GM19099 (cell line): ENCODE measurements around the gene PIN1.

Experiments
- POLR2A ChIP-seq: IDR thresholded peaks from 3 replicates; pipeline ENCODE4 v1.6.1; 2011; ENCODE audit warnings: low read depth; ENCODE audit not compliant: insufficient read length; ENCODE audit errors: extremely low read depth

The PIN1 gene

GRCh38 chr19:9868983-9869617 is 34.0 kb downstream of the PIN1 start:
- TF ChIP-seq POLR2A: no peak

GRCh38 chr19:9871626-9872338 is 36.7 kb downstream of the PIN1 start:
- no peak for TF ChIP-seq POLR2A

- no peak for TF ChIP-seq POLR2A
Observed at GRCh38 chr19:9872618-9873242, 37.6 kb downstream of the PIN1 start.

GRCh38 chr19:9875031-9875627 is 40.0 kb downstream of the PIN1 start:
- TF ChIP-seq POLR2A: no peak

GRCh38 chr19:9875796-9876195 is 40.7 kb downstream of the PIN1 start:
- TF ChIP-seq POLR2A: no peak

GRCh38 chr19:9877780-9878510 is 42.8 kb downstream of the PIN1 start:
- TF ChIP-seq POLR2A: no peak

GRCh38 chr19:9878511-9879196 is 43.5 kb downstream of the PIN1 start:
- TF ChIP-seq POLR2A: no peak

GRCh38 chr19:9881720-9882119 is 46.6 kb downstream of the PIN1 start:
- TF ChIP-seq POLR2A: no peak

GRCh38 chr19:9883231-9883758 is 48.2 kb downstream of the PIN1 start:
- TF ChIP-seq POLR2A: no peak

GRCh38 chr19:9883764-9884163 is 48.6 kb downstream of the PIN1 start:
- TF ChIP-seq POLR2A: no peak

GRCh38 chr19:9885077-9885552 is 50.0 kb downstream of the PIN1 start:
- no peak for TF ChIP-seq POLR2A

- TF ChIP-seq POLR2A: no peak
Observed at GRCh38 chr19:9891609-9892373, 56.7 kb downstream of the PIN1 start.
